HG03039 (cell line): ENCODE data around the gene ZNF219.

Experiments
- ATAC-seq: cut with Tn5 transposase; IDR thresholded peaks from one replicate; pipeline ENCODE4 v1.9.1; 2021; ENCODE audit warnings: mild to moderate bottlenecking, moderate library complexity; ENCODE audit not compliant: unreplicated experiment

ZNF219 gene

GRCh38 chr14:21088687-21089086, 9.8 kb downstream of the ZNF219 start:
- no peak for ATAC-seq

- ATAC-seq = no peak
These were observed 11.0 kb downstream of the ZNF219 start for GRCh38 chr14:21087294-21088091.

- no peak for ATAC-seq
These were observed 11.6 kb downstream of the ZNF219 start for GRCh38 chr14:21086908-21087293.

GRCh38 chr14:21084998-21085853, 13.2 kb downstream of the ZNF219 start:
- ATAC-seq = no peak

GRCh38 chr14:21084396-21084795, 14.1 kb downstream of the ZNF219 start:
- ATAC-seq = no peak

- no peak for ATAC-seq
These were observed 14.7 kb downstream of the ZNF219 start for GRCh38 chr14:21083565-21084325.

GRCh38 chr14:21081521-21082142, 16.8 kb downstream of the ZNF219 start:
- no peak for ATAC-seq

- no peak for ATAC-seq
These were observed 19.7 kb downstream of the ZNF219 start for GRCh38 chr14:21078726-21079125.

- no peak for ATAC-seq
These were observed 20.2 kb downstream of the ZNF219 start for GRCh38 chr14:21078287-21078686.

GRCh38 chr14:21077672-21078071, 20.8 kb downstream of the ZNF219 start:
- no peak for ATAC-seq

- ATAC-seq = no peak
These were observed 22.6 kb downstream of the ZNF219 start for GRCh38 chr14:21075719-21076437.

GRCh38 chr14:21074398-21075272, 23.8 kb downstream of the ZNF219 start:
- ATAC-seq = no peak

- ATAC-seq = no peak
These were observed 24.5 kb downstream of the ZNF219 start for GRCh38 chr14:21073921-21074320.

- no peak for ATAC-seq
These were observed 25.6 kb downstream of the ZNF219 start for GRCh38 chr14:21072781-21073339.

- ATAC-seq = no peak
These were observed 26.4 kb downstream of the ZNF219 start for GRCh38 chr14:21072031-21072473.

GRCh38 chr14:21071225-21072030, 27.0 kb downstream of the ZNF219 start:
- peak; percentile 57 for ATAC-seq

- peak; percentile 8 for ATAC-seq
These were observed 27.7 kb downstream of the ZNF219 start for GRCh38 chr14:21070610-21071224.
